CD4-positive, alpha-beta T cell treated with Interleukin-2 at 100 ng/mL for 4 hours (primary cell): ENCODE measurements around the gene LRRC70.
"Not testable (repeated sequence)": the region's sequence is repeated elsewhere in the genome, so short reads cannot be mapped to it uniquely, and the experiment has no call there.

Source experiments
- DNase-seq: peaks from one replicate; pipeline ENCODE4 v3.0.0-alpha.2; 2020; ENCODE audit warnings: low spot score

Gene LRRC70

GRCh38 chr5:62607615-62608014 lies 29.0 kb downstream of the LRRC70 start:
- no peak for DNase-seq

GRCh38 chr5:62608529-62609511 lies 30.2 kb downstream of the LRRC70 start:
- no peak for DNase-seq

- DNase-seq, result no peak
Measured at GRCh38 chr5:62614355-62614754, 35.7 kb downstream of the LRRC70 start.

- DNase-seq, result no peak
Measured at GRCh38 chr5:62616615-62617277, 38.1 kb downstream of the LRRC70 start.

GRCh38 chr5:62617943-62618342 lies 39.3 kb downstream of the LRRC70 start:
- no peak for DNase-seq

- DNase-seq, result no peak
Measured at GRCh38 chr5:62620761-62621160, 42.1 kb downstream of the LRRC70 start.

GRCh38 chr5:62621280-62621679 lies 42.7 kb downstream of the LRRC70 start:
- DNase-seq, result no peak

- DNase-seq, result no peak
Measured at GRCh38 chr5:62623271-62623670, 44.7 kb downstream of the LRRC70 start.

GRCh38 chr5:62624436-62624835 lies 45.8 kb downstream of the LRRC70 start:
- DNase-seq, result not testable (repeated sequence)

GRCh38 chr5:62626534-62626933 lies 47.9 kb downstream of the LRRC70 start:
- no peak for DNase-seq

- DNase-seq, result no peak
Measured at GRCh38 chr5:62627121-62627520, 48.5 kb downstream of the LRRC70 start.

- no peak for DNase-seq
Measured at GRCh38 chr5:62627901-62628300, 49.3 kb downstream of the LRRC70 start.
